Bronchial epithelial cell (primary cell): Measurements from ENCODE around the gene FCHO2. TPM values are rescaled to one million over a fixed set of nuclear protein-coding genes. Genes with fewer than 3 reads are reported as not detected.
"Not testable (repeated sequence)": the region's sequence is repeated elsewhere in the genome, so short reads cannot be mapped to it uniquely, and the experiment has no call there.

Source experiments
- DNase-seq: peaks from one replicate; pipeline ENCODE4 v3.0.0-alpha.2; 2010; ENCODE audit warnings: low read depth
- FAIRE-seq: peaks from 2 replicates; lab custom pipeline; 2011; peaks lifted over from hg19 to GRCh38; lab: Jason Lieb, UNC
- H3K27me3 ChIP-seq: 2 replicates; pipeline ENCODE4 v1.5.1; 2011; ENCODE audit warnings: low read length; ENCODE audit not compliant: control insufficient read depth, insufficient read depth
- H3K36me3 ChIP-seq: 2 replicates; pipeline ENCODE4 v1.5.1; 2011; ENCODE audit warnings: low read length; ENCODE audit not compliant: control insufficient read depth, insufficient read depth
- H3K4me3 ChIP-seq: 2 replicates; pipeline ENCODE4 v1.5.1; 2011; ENCODE audit warnings: mild to moderate bottlenecking, low read depth, low read length, control low read depth
- CTCF ChIP-seq: IDR thresholded peaks from 2 replicates; pipeline ENCODE4 v1.5.1; 2011; ENCODE audit warnings: mild to moderate bottlenecking, moderate library complexity, low read length, control low read depth, inconsistent platforms; ENCODE audit not compliant: insufficient read depth, severe bottlenecking
- total RNA-seq: library from RNA; depleted of rRNA; stranded (reverse); fragments of >200 nt; gene quantifications from 2 replicates; pipeline ENCODE4 v1.2.1, GENCODE V29; 2014

The FCHO2 gene
- total RNA-seq, 1 donor from 2014 or later = 10.5 TPM

DNA sequence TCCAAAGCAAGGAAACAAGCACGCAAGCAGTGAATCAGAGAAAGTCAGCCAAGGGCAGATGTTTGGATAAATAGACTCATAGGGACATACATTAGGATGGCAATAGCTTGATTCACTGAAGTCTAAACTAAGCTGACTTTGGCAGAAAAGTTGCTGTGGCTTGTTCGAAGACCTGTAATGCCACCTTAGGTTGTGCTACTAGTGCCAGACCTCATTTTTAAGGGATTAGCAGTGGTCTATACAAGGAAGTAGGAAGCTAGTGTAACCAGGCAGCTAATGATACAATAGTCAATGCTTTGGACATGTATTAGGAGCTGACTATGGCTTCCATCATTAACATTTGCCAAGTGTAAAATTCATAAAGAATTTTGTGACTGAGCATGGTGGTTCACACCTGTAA is 63.1 kb downstream of the FCHO2 start:
- no peak for FAIRE-seq
- no peaks in the 10 kb centered on the region for H3K36me3 ChIP-seq
- TF ChIP-seq CTCF = no peak
- no peak for DNase-seq
- no peaks in the 10 kb centered on the region for H3K27me3 ChIP-seq
- H3K4me3 ChIP-seq = no peak overlapping the region

- Histone ChIP-seq H3K4me3 (no peak overlapping the region), H3K36me3 (peaks cover 1% of the 10 kb centered on the region), H3K27me3 (no peaks in the 10 kb centered on the region)
- no peak for TF ChIP-seq CTCF
- FAIRE-seq (no peak), DNase-seq (no peak)
These were observed 63.9 kb downstream of the FCHO2 start for GRCh38 chr5:73019766-73020165.

DNA sequence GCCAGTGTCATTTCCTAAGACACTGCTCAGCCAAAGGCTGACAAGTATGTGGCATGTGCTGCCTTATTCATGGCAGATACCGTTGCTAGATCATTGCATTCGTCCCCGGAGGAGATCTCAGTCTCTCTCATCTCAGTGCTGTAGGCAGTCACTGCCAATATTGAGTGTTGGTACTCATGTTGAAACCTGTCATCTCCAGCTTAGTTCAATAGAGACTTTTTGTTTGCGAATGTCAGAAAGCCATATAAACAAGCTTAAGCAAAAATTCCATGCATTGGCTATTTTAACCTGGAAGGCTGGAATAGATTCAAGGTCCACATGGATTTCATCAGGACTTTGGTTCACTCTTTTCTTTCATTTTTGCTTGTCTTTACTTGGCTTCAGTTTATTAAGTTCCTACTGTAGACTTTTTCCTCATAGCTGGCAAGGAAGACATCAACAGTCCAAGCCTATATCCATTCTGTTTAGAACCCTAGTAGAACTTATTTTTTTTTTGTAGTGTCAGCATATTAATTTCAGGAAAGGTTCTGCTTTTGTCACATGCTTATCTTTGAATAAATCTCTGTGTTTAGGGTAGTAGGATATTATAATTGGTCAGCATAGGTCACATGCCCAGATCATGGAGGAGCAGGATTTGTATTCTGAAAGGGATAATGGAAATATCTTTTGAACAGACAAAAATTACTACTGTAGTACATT is 66.8 kb downstream of the FCHO2 start:
- H3K27me3 ChIP-seq = no peaks in the 10 kb centered on the region
- peak; percentile 55 for DNase-seq
- peaks cover 3% of the 10 kb centered on the region for H3K36me3 ChIP-seq
- no peak for TF ChIP-seq CTCF
- no peak overlapping the region for H3K4me3 ChIP-seq
- FAIRE-seq = peak; percentile 43

DNA sequence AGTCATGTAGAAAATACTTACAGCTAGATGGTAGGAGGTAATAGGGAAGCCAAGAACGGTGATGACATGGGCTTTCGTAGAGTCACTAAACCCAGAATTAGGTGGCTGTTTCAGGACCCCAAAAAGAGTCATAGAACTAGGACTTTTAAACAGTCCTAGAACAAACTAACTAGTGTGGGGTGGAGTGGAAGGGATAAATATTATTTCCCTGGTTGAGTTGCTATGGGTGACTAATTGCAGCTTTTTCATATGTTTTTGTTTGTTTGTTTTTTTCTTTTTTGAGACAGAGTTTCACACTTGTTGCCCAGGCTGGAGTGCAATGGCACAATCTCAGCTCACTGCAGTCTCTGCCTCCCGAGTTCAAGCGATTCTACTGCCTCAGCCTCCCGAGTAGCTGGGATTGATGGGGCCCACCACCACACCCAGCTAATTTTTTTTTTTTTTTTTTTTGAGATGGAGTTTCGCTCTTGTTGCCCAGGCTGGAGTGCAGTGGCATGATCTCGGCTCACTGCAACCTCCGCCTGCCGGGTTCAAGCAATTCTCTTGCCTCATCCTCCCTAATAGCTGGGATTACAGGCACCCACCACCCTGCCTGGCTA is 69.2 kb downstream of the FCHO2 start:
- not testable (repeated sequence) for FAIRE-seq, H3K27me3 ChIP-seq, H3K4me3 ChIP-seq, H3K36me3 ChIP-seq
- peak; percentile 15 for DNase-seq

- Histone ChIP-seq H3K36me3 (peaks cover 5% of the 10 kb centered on the region), H3K27me3 (no peaks in the 10 kb centered on the region), H3K4me3 (no peak overlapping the region)
- FAIRE-seq (no peak), DNase-seq (no peak)
- TF ChIP-seq CTCF = no peak
These were observed 71.5 kb downstream of the FCHO2 start for GRCh38 chr5:73027361-73027760.

- FAIRE-seq = no peak
- no peak for TF ChIP-seq CTCF
These were observed 72.0 kb downstream of the FCHO2 start for GRCh38 chr5:73027816-73028215.

More at GRCh38 chr5:73027816-73028215, 72.0 kb downstream of the FCHO2 start:
- Histone ChIP-seq H3K27me3 (no peaks in the 10 kb centered on the region), H3K36me3 (peaks cover 5% of the 10 kb centered on the region), H3K4me3 (no peak overlapping the region)
- DNase-seq = no peak
